SU-DHL-6 (cell line): ENCODE data around the gene FANCC.

Source experiments
- H2AFZ ChIP-seq: fragments of 200-600 bp; sonication (generic); 2 replicates; pipeline ENCODE4 v1.6.1; 2014; ENCODE audit warnings: low read depth, mild to moderate bottlenecking, moderate library complexity, mixed read lengths, antibody characterized with exemption, low read length; ENCODE audit not compliant: severe bottlenecking
- H3F3A ChIP-seq: fragments of 200-600 bp; shearing (Covaris generic); 2 replicates; pipeline ENCODE4 v1.6.0; 2016; ENCODE audit warnings: antibody characterized with exemption, mild to moderate bottlenecking; ENCODE audit not compliant: insufficient read depth
- H3K27ac ChIP-seq: fragments of 200-600 bp; sonication (generic); 2 replicates; pipeline ENCODE4 v1.5.1; 2016; ENCODE audit warnings: low read depth, mild to moderate bottlenecking, low read length, moderate library complexity, mixed read lengths
- H3K27me3 ChIP-seq: fragments of 200-600 bp; sonication (generic), shearing (Covaris generic); 2 replicates; pipeline ENCODE4 v1.6.0; 2014; ENCODE audit warnings: mild to moderate bottlenecking, low read length
- H3K36me3 ChIP-seq: fragments of 200-600 bp; sonication (generic); 2 replicates; pipeline ENCODE4 v1.6.1; 2014; ENCODE audit warnings: mild to moderate bottlenecking, low read length, mixed read lengths
- H3K4me2 ChIP-seq: fragments of 300-600, 200-600 bp; shearing (Covaris generic), sonication (generic); 2 replicates; pipeline ENCODE4 v1.6.0; 2014; ENCODE audit warnings: low read length, low read depth, mild to moderate bottlenecking; ENCODE audit not compliant: poor library complexity, severe bottlenecking
- H3K4me3 ChIP-seq: fragments of 200-600 bp; sonication (generic); 2 replicates; pipeline ENCODE4 v1.5.1; 2014; ENCODE audit warnings: antibody characterized with exemption, low read length, mild to moderate bottlenecking, mixed read lengths; ENCODE audit not compliant: insufficient read depth, poor library complexity, severe bottlenecking
- H3K79me2 ChIP-seq: fragments of 200-600 bp; sonication (generic); 2 replicates; pipeline ENCODE4 v1.6.1; 2014; ENCODE audit warnings: mild to moderate bottlenecking, low read length, moderate library complexity; ENCODE audit not compliant: insufficient read depth
- H3K9ac ChIP-seq: fragments of 200-600 bp; sonication (generic); 2 replicates; pipeline ENCODE4 v1.7.0; 2014; ENCODE audit warnings: mild to moderate bottlenecking, low read length
- H3K9me2 ChIP-seq: fragments of 200-600 bp; sonication (generic); replicated peaks from 2 replicates; pipeline ENCODE4 v1.6.1; 2014; ENCODE audit warnings: low read length; ENCODE audit not compliant: insufficient read depth
- H3K9me3 ChIP-seq: fragments of 200-600 bp; sonication (generic); 2 replicates; pipeline ENCODE4 v1.6.1; 2014; ENCODE audit warnings: low read length, mixed read lengths; ENCODE audit not compliant: insufficient read depth
- H4K20me1 ChIP-seq: fragments of 200-600 bp; sonication (generic); 2 replicates; pipeline ENCODE4 v1.6.1; 2014; ENCODE audit warnings: low read depth, mild to moderate bottlenecking, antibody characterized with exemption, low read length, moderate library complexity, mixed read lengths
- EZH2phosphoT487 ChIP-seq: fragments of 200-600 bp; sonication (generic), shearing (Covaris generic); conservative IDR thresholded peaks from 2 replicates; pipeline ENCODE4 v1.6.1; 2018; ENCODE audit warnings: mild to moderate bottlenecking, antibody characterized with exemption, low read length, moderate library complexity, mixed read lengths
- TF ChIP-seq, protein P1 (sequence below): fragments of 200-600 bp; sonication (generic); IDR thresholded peaks from one replicate; pipeline ENCODE4 v1.5.1; 2017; ENCODE audit warnings: antibody characterized with exemption, mild to moderate bottlenecking, low read length, moderate library complexity; ENCODE audit not compliant: insufficient read depth, poor library complexity, severe bottlenecking

FANCC gene

DNA sequence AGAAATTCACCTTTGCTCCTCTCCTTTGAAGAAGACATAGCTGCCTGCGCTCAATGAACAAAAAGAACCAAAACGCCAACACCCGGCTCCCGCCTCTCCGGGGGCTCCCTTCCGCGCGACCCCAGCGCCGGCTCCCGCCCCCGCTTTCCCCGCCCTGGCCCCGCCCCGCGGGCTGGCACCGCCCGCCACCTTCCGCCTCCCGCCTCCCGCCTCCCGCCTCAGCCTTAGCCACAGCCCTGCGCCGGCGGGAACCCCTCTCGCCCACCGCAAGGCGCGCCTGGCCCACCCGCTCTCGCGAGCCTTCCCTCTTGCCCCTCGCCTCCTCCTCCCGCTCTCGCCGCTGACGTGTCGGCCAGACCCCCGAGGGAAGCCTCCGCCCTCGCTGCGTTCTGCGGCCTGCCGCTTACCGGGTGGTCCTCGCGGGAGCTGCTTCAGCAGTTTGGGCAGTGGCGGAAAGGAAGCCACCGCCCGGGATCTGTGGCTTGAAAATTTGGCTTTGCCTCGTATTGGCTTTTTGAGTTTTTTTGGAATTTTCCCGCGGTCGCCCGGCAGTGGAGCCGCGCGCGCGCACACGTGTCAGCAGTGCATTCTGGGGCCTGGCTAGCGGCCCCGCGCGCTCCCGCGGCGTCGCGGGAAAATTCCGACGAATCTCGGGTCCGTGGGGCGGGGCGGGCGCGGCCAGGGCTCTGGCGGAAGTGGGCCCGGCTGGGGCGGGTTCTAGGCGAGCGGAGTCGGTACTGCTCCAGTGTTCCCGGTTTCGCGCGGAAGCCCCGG lies at the start of gene FANCC:
Gene FANCC (minus strand): TSS at position 591 of the 774 bp plus-strand sequence. CDS start 68,418 bp downstream, outside the sequence.
- Histone ChIP-seq H3K36me3 (no peaks in the 10 kb centered on the region), H3K79me2 (peaks cover 19% of the 10 kb centered on the region; the same call in 1 of the 2 replicates), H3F3A (peaks cover 14% of the 10 kb centered on the region; the same call in 1 of the 2 replicates), H3K9me3 (no peaks in the 10 kb centered on the region), H3K9me2 (no peaks in the 10 kb centered on the region), H2AFZ (peak within 1 kb of the TSS; percentile 99), H3K27ac (peak within 1 kb of the TSS; percentile 93), H4K20me1 (0 out of 2 replicates have a peak, but pooled peaks cover 4% of the 10 kb centered on the region), H3K4me3 (peak within 1 kb of the TSS; percentile 90), H3K4me2 (peak within 1 kb of the TSS; percentile 94), H3K9ac (peak within 1 kb of the TSS; percentile 98), H3K27me3 (no peaks in the 10 kb centered on the region)
- TF ChIP-seq, protein P1, sequence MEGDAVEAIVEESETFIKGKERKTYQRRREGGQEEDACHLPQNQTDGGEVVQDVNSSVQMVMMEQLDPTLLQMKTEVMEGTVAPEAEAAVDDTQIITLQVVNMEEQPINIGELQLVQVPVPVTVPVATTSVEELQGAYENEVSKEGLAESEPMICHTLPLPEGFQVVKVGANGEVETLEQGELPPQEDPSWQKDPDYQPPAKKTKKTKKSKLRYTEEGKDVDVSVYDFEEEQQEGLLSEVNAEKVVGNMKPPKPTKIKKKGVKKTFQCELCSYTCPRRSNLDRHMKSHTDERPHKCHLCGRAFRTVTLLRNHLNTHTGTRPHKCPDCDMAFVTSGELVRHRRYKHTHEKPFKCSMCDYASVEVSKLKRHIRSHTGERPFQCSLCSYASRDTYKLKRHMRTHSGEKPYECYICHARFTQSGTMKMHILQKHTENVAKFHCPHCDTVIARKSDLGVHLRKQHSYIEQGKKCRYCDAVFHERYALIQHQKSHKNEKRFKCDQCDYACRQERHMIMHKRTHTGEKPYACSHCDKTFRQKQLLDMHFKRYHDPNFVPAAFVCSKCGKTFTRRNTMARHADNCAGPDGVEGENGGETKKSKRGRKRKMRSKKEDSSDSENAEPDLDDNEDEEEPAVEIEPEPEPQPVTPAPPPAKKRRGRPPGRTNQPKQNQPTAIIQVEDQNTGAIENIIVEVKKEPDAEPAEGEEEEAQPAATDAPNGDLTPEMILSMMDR, result no peak
- TF ChIP-seq EZH2phosphoT487, result no peak

DNA sequence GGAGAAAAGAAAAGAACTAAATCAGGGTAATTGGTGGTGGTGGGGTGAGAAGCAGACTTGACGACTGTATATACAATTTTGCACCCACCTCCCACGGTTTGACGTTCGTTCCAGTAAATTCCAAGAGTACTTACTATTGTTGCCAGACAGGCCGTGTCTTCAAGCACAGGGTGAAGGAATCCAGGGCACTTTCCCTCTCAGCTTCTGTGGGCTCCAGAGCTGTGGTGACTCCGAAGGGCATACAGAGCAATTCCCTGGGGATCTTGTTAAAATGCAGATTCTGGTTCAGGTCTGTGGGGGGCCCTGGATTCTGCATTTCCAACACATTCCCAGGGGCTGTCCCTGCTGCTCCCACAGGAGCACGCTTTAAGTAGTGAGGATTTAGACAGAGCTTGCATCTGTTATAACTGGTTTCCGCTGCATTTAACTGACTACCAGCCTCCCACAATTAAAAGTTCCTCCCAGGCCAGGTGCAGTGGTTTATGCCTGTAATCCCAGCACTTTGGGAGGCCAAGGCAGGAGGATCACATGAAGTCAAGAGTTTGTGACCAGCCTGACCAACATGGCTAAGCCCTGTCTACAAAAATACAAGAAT lies 49.3 kb upstream of the FANCC start:
- H3K4me2 ChIP-seq, result no peak overlapping the region
- no peak overlapping the region for H3K9ac ChIP-seq

DNA sequence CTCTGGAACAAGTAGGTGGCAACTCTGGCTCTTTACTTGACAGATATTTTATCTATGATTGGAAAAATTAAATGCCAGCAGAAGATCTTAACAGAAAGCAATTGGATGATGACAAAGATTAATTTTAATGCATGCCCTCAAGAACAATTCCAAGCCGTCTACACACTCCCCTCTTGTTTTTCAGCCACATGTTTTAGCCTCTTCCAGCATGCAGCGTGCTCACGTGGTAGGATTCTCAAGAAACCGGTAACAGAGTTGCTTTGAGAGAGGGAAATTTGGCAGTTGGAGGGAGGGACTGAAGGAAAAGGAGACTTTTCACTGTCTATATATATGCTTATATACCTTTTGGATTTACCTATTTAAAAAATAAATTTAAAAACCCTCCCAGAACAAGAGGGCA lies 48.3 kb upstream of the FANCC start:
- H3K9ac ChIP-seq, result no peak overlapping the region
- no peaks in the 10 kb centered on the region for H3K79me2 ChIP-seq
- no peak overlapping the region for H2AFZ ChIP-seq
- H3F3A ChIP-seq, result no peaks in the 10 kb centered on the region
- no peaks in the 10 kb centered on the region for H3K9me2 ChIP-seq
- H3K27ac ChIP-seq, result no peak overlapping the region
- no peak overlapping the region for H3K4me3 ChIP-seq
- no peaks in the 10 kb centered on the region for H3K27me3 ChIP-seq
- H3K36me3 ChIP-seq, result no peaks in the 10 kb centered on the region
- TF ChIP-seq, protein P1, result no peak
- no peak for TF ChIP-seq EZH2phosphoT487
- H3K4me2 ChIP-seq, result no peak overlapping the region
- no peaks in the 10 kb centered on the region for H4K20me1 ChIP-seq
- H3K9me3 ChIP-seq, result no peaks in the 10 kb centered on the region

More for the DNA sequence above, 49.3 kb upstream of the FANCC start:
- H3K9me3 ChIP-seq, result no peaks in the 10 kb centered on the region
- no peaks in the 10 kb centered on the region for H3K27me3 ChIP-seq
- H2AFZ ChIP-seq, result no peak overlapping the region
- H3K36me3 ChIP-seq, result no peaks in the 10 kb centered on the region
- H4K20me1 ChIP-seq, result no peaks in the 10 kb centered on the region
- H3K27ac ChIP-seq, result no peak overlapping the region
- H3K4me3 ChIP-seq, result no peak overlapping the region
- H3F3A ChIP-seq, result no peaks in the 10 kb centered on the region
- no peaks in the 10 kb centered on the region for H3K9me2 ChIP-seq
- H3K79me2 ChIP-seq, result no peaks in the 10 kb centered on the region
- TF ChIP-seq, protein P1, result no peak
- TF ChIP-seq EZH2phosphoT487, result no peak
